Transverse colon (tissue), 4 donors: ENCODE results near the gene TMA16. TPM values are rescaled to one million over a fixed set of nuclear protein-coding genes. Genes with fewer than 3 reads are reported as not detected.

ENCODE experiments used
- DNase-seq: peaks from one replicate; pipeline ENCODE4 v3.0.0-alpha.2; 2019
- H3K27ac ChIP-seq, 4 donors: fragments of 200-600 bp; sonication (generic); 2 replicates each; pipeline ENCODE4 v1.5.1; 2016 to 2018; ENCODE audit warnings: inconsistent platforms in 4 of 4
- H3K27me3 ChIP-seq: fragments of 200-600 bp; sonication (generic); 2 replicates; pipeline ENCODE4 v1.5.1; 2017; ENCODE audit warnings: inconsistent platforms
- H3K36me3 ChIP-seq, 4 donors: fragments of 200-600 bp; sonication (generic); 2 replicates each; pipeline ENCODE4 v1.5.1; 2017 to 2019; ENCODE audit warnings: inconsistent platforms in 4 of 4
- H3K4me1 ChIP-seq, 4 donors: fragments of 200-600 bp; sonication (generic); 2 replicates each; pipeline ENCODE4 v1.5.1; 2017 to 2020; ENCODE audit warnings: inconsistent platforms in 4 of 4
- H3K4me3 ChIP-seq, 4 donors: fragments of 200-600 bp; sonication (generic); 1 replicate in 1 of 4; 2 replicates in 3 of 4; pipeline versions ENCODE4 v1.5.1 to v1.6.1; 2017 to 2019; ENCODE audit warnings: inconsistent platforms in 4 of 4
- H3K9me3 ChIP-seq, 2 donors: fragments of 200-600 bp; sonication (generic); 2 replicates each; pipeline ENCODE4 v1.5.1; 2017 to 2019; ENCODE audit warnings: inconsistent platforms in 2 of 2
- EP300 ChIP-seq: sonication (generic); formaldehyde crosslinking; IDR thresholded peaks from one replicate; pipeline ENCODE4 v1.6.1; 2017; ENCODE audit warnings: antibody characterized with exemption, low read depth
- POLR2A ChIP-seq: fragments of 450-650 bp; IDR thresholded peaks from one replicate; pipeline ENCODE4 v1.6.1; 2016; ENCODE audit warnings: antibody characterized with exemption, mild to moderate bottlenecking, moderate library complexity
- POLR2AphosphoS5 ChIP-seq, 3 donors: sonication (generic); formaldehyde crosslinking; IDR thresholded peaks; one replicate each; pipeline ENCODE4 v1.6.1; 2016; ENCODE audit warnings: antibody characterized with exemption in 3 of 3
- WGBS, 2 donors: methylation state at CpG; one replicate each; pipeline ENCODE4 v1.1.5; 2018; ENCODE audit warnings: low coverage in 1 of 2; 5-methylcytosine and 5-hydroxymethylcytosine counted together
- in situ Hi-C, 4 donors: fragments of 200-750 bp; cut with MboI; loops; one replicate each; pipeline versions ENCODE4 v1.15.0 to v1.15.1; 2017; ENCODE audit warnings: low sequenced_read_pairs in 3 of 4, low pct_ligation_motif_present in 1 of 4, low pct_unique_long_range_greater_than_20kb in 1 of 4
- intact Hi-C: fragments of 100-400 bp; cut with DNase I; formaldehyde crosslinking; loops from one replicate; pipeline ENCODE4 v1.15.1; 2023; ENCODE audit warnings: low total_unique reads
- total RNA-seq, 4 donors: library from RNA; depleted of rRNA; stranded (reverse); fragments of >200 nt; gene quantifications; one replicate each; pipeline ENCODE4 v1.1.0, GENCODE V29; 2016
- TF ChIP-seq, protein P1 (sequence below), 5 experiments: fragments of 200-600 bp in 3 of 5; fragments of 450-650 bp in 2 of 5; sonication (generic) in 3 of 5; IDR thresholded peaks; 1 replicate in 2 of 5; 2 replicates in 3 of 5; pipeline ENCODE4 v1.5.1; 2016 to 2017; ENCODE audit warnings: antibody characterized with exemption in 5 of 5, inconsistent platforms in 3 of 5, mild to moderate bottlenecking in 2 of 5, moderate library complexity in 1 of 5

Gene TMA16
- total RNA-seq, 4 donors from 2014 or later: 7.1 to 27.2 (median 16.4) TPM

DNA sequence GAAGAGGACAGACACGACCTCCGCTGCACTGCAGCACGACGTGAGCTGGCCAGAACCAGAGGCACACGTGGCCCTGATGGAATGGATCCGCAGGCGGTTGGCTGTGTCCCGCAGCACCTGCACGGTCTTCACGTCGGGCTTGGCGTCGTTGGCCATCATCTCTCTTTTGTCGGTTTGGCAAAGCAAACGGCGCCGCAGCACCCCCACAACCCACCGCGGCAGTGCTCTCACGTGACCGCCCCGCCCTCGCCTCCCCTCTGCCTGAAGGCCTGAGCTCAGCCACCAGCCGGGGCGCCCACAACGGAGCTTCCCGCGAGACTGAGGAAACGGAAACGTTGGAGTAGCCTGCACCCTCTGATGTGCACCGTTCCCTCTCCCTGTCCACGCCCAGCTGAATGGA lies 20.9 kb upstream of the TMA16 start, which contains the start of gene TKTL2:
TSS of gene TKTL2 (minus strand) at position 179 of the 400 bp plus-strand sequence. CDS start at position 159, 20 bp downstream.
- H3K4me3 ChIP-seq: no peak within 1 kb of the TSS
- H3K27ac ChIP-seq: no peak within 1 kb of the TSS
- H3K9me3 ChIP-seq: no peaks in the 10 kb centered on the region
- in situ Hi-C loops (no loop called here), intact Hi-C loops (no loop called here)
- TF ChIP-seq POLR2A: no peak
- TF ChIP-seq, protein P1, sequence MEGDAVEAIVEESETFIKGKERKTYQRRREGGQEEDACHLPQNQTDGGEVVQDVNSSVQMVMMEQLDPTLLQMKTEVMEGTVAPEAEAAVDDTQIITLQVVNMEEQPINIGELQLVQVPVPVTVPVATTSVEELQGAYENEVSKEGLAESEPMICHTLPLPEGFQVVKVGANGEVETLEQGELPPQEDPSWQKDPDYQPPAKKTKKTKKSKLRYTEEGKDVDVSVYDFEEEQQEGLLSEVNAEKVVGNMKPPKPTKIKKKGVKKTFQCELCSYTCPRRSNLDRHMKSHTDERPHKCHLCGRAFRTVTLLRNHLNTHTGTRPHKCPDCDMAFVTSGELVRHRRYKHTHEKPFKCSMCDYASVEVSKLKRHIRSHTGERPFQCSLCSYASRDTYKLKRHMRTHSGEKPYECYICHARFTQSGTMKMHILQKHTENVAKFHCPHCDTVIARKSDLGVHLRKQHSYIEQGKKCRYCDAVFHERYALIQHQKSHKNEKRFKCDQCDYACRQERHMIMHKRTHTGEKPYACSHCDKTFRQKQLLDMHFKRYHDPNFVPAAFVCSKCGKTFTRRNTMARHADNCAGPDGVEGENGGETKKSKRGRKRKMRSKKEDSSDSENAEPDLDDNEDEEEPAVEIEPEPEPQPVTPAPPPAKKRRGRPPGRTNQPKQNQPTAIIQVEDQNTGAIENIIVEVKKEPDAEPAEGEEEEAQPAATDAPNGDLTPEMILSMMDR (IDR thresholded peaks at IDR 0.05): no peak
- no peak for TF ChIP-seq POLR2AphosphoS5 (IDR thresholded peaks at IDR 0.05)
- TF ChIP-seq EP300: no peak
- no peaks in the 10 kb centered on the region for H3K4me1 ChIP-seq
- H3K36me3 ChIP-seq: no peaks in the 10 kb centered on the region
- no peaks in the 10 kb centered on the region for H3K27me3 ChIP-seq
- no peak for DNase-seq
- 94% methylated on average over 32 of the region's 32 CpGs; no CpG with 5 or more reads in 1 of the 2 donors for WGBS, 2 donors

DNA sequence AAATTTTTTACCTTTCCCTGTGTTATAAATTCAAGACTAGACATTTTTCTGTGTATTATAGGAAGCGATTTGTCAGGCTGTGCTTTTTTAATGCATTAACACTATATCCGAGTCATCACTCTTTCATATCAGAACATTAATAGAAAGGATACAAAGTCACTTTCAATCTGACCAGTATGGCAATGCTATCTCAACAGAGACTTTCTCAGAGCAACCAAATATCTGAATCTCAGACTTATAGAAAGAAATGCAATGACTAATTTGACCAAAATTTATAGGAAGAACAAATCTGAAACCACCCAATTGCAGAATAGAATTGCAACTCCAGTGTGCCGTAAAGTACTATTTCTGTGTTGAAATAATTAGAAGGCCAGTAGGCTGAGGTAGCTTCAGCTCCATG lies 20.5 kb upstream of the TMA16 start:
- 72 to 93% methylated on average over 3 of the region's 3 CpGs for WGBS, 2 donors
- in situ Hi-C loops: no loop called here

DNA sequence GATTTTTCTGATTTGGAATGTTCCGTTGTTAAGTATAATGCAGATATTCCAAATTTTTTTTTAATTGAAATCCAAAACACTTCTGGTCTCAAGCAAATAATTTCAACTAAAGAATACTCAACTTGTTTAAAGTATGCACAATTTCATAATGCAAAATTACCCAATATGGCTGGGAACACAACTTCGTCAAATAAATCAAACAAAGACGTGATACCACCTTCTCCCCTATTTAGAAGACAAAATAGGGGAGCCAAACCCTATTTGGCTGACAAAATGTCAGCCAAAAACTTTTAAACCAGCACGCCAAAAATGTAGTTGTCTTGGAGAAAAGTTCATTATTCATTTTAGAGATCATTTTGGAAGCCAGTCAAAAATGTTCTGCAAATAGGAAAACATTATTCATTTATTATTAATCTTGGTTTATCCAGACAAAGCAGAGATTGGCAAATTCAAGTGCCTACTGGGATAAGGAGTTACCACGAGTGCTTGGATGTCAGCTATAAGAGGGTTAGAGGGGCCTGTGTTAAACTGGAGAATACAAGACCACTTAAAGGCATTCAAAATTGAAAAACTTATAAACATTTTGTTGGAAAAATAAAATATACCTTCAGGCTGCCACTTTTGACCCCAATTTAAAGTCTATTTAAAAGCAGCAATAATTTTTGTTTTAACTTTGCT lies 17.6 kb upstream of the TMA16 start:
- Histone ChIP-seq H3K4me3 (no peak overlapping the region), H3K27ac (no peak overlapping the region), H3K27me3 (no peaks in the 10 kb centered on the region), H3K9me3 (no peaks in the 10 kb centered on the region), H3K4me1 (no peaks in the 10 kb centered on the region), H3K36me3 (no peaks in the 10 kb centered on the region)
- intact Hi-C loops: no loop called here
- no peak for TF ChIP-seq POLR2AphosphoS5 (IDR thresholded peaks at IDR 0.05)
- TF ChIP-seq POLR2A: no peak
- TF ChIP-seq EP300: no peak
- TF ChIP-seq, protein P1 (IDR thresholded peaks at IDR 0.05): no peak
- WGBS, 2 donors: 74 to 83% methylated on average over 5 of the region's 5 CpGs
- in situ Hi-C loops: no loop called here
- no peak for DNase-seq

More for the DNA sequence above, 20.5 kb upstream of the TMA16 start:
- Histone ChIP-seq H3K4me3 (no peak overlapping the region), H3K36me3 (no peaks in the 10 kb centered on the region), H3K9me3 (no peaks in the 10 kb centered on the region), H3K27ac (no peak overlapping the region), H3K27me3 (no peaks in the 10 kb centered on the region), H3K4me1 (no peaks in the 10 kb centered on the region)
- DNase-seq: no peak
- TF ChIP-seq, protein P1 (IDR thresholded peaks at IDR 0.05): no peak
- TF ChIP-seq POLR2AphosphoS5 (IDR thresholded peaks at IDR 0.05): no peak
- TF ChIP-seq EP300: no peak
- TF ChIP-seq POLR2A: no peak
- intact Hi-C loops: no loop called here

DNA sequence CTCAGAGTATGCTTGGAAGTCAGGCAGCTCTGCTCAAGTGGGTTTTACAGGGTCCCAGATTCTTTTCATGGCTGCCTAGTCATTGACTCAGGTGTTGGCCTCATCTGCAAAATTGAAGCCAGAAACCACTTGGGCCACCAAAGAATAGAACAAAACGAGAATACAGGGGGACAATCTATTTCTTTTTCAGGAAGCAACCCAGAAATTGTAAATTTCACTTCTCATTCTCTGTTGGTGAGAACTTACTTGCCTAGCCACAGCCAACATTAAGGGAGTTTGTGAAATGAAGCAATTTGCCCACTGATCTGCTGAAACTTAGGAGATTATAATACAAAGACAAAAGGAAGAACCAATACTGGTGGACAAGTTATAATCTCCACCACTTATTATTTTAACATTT lies 12.3 kb upstream of the TMA16 start:
- no peak for DNase-seq
- in situ Hi-C loops (no loop called here), intact Hi-C loops (no loop called here)
- Histone ChIP-seq H3K27ac (no peak overlapping the region), H3K9me3 (no peaks in the 10 kb centered on the region), H3K27me3 (no peaks in the 10 kb centered on the region), H3K36me3 (no peaks in the 10 kb centered on the region), H3K4me3 (no peak overlapping the region), H3K4me1 (no peaks in the 10 kb centered on the region)
- 38 to 73% methylated on average over 1 of the region's 1 CpG for WGBS, 2 donors
- TF ChIP-seq, protein P1 (IDR thresholded peaks at IDR 0.05): no peak
- TF ChIP-seq POLR2AphosphoS5 (IDR thresholded peaks at IDR 0.05): no peak
- TF ChIP-seq EP300: no peak
- no peak for TF ChIP-seq POLR2A
